Skeletal muscle cell (primary cell): ENCODE measurements around the gene CRTC2.
"Not testable (repeated sequence)": the region's sequence is repeated elsewhere in the genome, so short reads cannot be mapped to it uniquely, and the experiment has no call there.

Source experiments
- DNase-seq: peaks from one replicate; pipeline ENCODE4 v3.0.0-alpha.2; 2010; ENCODE audit warnings: low read depth
- H3K4me3 ChIP-seq: 2 replicates; pipeline ENCODE4 v1.5.1; 2011; ENCODE audit warnings: low read depth, mild to moderate bottlenecking, control low read depth, low read length, moderate library complexity

Gene CRTC2

DNA sequence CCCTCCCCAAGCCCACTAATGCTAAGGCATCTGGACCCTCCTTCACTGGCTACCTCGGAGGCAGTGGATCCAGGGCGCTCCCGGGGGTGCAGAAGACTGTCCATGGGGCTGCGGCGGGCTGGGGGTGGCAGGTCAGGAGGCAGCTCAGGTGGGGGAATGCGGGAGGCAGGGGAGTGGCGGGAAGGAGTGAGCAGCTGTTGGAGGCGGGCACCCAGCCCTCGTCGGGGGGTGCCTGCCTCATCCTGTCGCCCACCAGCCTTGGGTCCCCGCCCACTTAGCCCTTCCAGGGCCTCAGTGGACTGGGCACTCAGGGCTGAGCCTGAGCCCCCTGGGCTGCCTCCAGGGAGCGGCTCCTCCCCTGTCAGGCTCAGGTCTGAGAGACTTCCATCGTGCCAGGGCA lies 25.0 kb downstream of the CRTC2 start:
- no peak for DNase-seq
- no peak overlapping the region for H3K4me3 ChIP-seq

DNA sequence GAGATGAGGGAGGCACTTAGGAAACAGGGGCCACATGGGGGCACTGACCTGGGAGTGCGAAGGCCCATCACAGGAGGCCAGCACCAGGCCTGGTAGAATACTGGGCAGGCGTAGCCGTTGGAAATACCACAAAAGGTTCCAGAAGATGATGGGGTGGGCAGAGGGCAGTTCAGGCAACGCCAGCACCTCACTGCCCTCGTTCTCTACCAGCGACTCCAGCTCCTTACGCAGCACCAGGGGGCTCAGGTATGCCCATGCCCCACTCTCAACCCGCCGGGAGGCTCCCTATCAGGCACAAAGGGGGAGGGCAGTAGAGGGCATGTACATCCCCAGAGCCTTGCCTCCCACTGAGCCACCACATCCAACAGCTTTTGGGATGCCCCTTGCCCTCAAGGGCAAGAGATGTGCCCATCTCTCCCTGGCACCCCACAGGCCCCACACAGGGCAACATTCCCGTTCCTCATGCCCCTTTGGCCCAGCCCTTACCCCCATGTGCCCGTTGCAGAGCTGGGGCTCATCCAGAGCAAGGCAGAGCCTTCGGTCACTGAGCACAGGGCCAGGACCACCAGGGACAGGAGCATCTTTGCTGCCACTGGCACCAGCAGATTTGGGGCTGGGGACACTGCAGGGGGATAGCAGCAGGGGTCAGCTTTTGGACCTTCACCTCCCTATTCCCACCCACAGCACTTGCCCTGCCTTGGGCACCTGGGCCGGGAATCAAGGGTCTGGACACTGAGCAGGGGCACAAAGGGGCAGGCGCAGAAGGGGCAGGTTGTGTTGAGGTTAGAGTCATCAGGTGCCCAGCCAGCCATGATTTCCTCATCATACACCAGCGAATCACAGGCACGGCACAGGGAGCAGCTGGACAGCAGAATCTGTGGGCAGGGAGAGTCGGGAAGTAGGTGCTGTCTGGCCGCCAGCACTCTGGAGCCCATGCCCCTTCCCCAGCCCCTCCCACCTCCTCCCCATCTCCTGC lies 26.0 kb downstream of the CRTC2 start:
- DNase-seq = no peak
- H3K4me3 ChIP-seq = no peak overlapping the region

DNA sequence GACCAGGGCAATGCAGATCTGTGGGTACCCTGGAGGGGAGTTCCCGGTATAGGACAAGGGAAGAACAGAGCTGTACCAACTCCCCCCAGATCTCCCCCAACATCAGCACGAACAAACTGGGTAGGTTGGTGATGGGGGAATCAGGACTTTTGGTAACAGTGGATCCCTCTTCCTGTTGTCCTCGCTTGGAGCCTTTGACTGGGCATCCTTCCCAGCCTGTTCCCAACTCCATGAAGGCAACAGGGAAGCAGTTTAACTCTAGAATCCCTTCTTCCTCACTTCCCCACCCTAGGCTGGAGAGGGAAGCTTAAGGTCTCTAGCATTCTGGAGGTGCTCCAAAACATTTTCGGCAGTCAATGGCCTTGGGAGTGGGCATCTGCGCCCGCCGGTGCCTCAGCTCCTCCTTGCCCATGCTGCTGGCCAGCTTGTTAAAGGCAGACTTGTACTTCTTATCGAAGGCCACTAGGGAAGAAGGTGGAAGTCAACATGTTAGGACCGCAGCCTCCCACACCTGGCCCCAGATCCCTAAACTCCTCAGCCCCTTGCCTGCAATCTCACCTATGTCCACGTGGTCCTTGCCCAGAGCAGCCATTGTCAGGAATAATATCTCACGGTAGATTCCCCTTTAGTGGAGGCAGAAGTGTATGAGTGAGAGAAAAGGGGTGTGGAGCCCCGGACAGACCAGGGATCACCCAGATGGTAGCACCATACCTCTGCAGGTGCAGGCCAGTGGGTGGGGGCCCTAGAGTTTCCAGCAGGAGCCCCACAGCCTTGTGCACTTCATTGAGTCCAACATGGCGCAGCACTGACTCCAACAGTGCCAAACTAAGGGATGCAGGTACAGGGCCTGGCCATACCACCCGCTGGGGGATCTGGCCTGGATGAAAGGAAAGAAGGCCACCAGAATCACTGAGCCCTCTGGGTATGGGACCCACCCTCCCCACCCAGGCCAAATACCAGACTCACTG lies 28.1 kb downstream of the CRTC2 start:
- no peak overlapping the region for H3K4me3 ChIP-seq
- no peak for DNase-seq

DNA sequence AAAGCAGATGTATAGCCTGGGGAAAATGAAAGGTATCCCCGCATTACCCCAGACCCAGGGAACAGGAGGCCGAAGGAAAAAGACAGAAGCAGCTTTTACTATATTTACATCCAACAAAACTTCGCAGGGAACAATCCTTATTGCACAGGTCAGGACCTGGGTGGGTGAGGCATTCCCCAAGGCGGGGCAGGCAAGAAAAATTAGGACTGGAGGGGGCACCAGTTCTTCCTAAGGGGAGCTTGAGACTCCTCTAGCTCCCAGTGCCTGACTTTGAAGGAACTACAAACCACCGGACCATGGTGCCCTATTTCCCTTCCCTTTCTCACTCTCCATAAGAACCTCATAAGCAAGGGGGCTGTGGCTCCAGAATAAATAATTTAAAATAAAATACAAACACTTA lies 29.0 kb downstream of the CRTC2 start:
- H3K4me3 ChIP-seq = no peak overlapping the region
- no peak for DNase-seq

DNA sequence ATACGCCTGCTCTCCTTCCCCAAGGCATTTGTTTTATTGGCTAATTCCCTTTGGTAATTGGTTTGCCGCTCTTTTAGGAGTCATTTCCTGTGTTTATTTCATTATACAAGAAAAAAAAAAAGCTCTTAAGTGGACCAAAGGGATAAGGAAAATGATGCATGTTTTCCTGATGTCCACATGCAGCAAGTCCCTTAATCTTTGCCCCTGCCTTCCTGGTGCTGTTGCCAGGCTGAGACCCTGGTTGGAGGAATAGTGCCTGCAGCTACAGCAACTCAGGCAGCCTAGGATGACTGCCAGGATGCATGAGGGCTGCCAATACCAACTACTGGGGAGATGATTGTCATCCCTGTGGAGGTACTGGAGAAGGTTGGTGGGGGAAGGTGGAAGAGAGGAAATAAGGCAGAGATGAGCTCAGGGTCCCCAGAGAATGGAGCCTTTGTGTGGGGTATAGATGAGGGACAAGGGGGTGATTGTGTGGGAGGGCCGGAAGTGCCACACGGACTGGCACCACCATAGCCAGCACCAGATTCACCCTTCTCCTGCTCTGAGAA lies 29.5 kb downstream of the CRTC2 start:
- H3K4me3 ChIP-seq = no peak overlapping the region
- no peak for DNase-seq

DNA sequence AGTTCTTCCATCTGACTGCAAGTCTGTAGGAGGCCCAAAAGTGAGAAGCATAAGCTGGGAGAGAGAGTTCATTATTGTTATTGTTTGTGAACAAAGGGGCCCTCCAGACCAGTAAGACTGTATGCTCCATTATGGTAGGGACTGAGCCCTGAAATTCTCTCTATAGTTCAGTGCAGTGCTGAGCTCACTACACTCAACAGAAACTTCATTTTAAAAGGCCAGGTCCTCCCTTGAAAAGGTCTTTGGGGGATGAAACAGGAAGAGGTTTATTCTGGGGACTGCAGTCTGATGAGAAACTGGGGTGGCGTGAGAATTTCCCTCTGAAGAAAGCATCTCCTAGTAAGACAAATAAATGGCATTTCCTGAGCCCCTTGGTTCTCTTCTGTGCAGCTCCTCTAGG lies 30.2 kb downstream of the CRTC2 start:
- H3K4me3 ChIP-seq = no peak overlapping the region
- no peak for DNase-seq

DNA sequence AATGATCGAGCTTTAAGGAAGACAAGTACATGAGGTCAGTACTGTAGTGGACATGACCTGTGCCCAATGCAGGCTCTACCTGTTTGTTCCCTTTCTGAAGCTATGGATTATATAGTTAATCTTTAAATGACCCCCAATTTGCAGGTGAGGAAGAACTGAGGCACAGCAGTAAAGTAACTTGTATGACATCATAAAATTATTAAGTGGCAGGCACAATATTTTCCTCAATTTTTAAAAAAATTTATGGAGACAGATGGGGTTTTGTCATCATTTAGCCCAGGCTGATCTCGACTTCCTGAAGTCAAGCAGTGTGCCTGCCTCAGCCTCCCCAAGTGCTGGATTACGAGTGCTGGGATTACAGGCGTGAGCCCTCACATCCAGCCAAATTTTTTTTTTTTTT lies 32.0 kb downstream of the CRTC2 start:
- no peak overlapping the region for H3K4me3 ChIP-seq

DNA sequence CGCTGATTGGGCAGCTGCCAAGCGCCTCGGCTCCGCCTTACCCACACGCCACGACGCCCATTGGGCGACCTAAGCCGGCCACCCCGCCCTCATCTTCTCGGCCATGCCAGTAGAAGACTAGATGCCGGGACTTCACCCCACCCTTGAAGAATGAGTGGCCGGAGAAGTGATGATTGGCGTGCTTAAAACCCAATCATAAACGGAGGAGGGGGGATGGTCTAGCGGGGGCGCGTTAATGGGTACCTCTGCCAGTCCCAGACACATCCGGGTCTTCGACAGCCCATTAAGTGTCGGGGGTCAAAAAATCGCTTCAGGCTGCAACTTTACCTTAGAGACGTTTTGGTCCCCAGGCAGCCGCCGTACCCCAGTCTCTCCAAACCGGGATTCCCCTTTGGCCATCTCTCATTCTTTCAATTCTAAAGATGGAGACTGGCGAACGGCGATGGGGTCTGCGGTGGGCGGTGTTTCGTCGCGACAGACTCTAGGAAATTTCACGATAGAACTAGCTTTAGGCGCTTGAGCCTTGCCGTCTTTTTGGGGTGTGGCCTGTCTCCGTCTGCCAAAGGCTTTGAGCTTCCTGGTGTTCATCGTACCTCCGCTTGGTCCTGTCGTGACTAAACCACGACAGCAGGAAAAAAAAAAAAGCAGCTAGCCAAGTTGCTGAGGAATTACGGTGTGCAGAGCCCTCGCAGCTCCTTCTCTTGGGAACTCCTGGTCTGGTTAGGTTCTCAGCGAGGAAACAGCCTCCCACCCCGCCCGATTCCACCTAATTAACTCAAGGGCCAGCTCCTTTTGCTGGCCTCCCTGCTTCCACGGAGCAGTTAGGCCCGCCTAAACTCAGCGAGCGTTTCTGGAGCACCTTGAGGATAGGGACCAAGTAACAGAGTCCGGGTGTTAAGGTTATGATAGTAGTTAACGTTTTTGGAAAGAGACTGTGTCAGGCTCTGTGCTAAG lies 35.2 kb downstream of the CRTC2 start, which contains the start of gene GATAD2B:
GATAD2B (minus strand) TSS at position 1 of the 954 bp plus-strand sequence. CDS start 94,625 bp downstream, outside the sequence.
- peak within 1 kb of the TSS; percentile 78 for H3K4me3 ChIP-seq
- DNase-seq = peak; percentile 100

More for the DNA sequence above, 32.0 kb downstream of the CRTC2 start:
- DNase-seq = no peak

DNA sequence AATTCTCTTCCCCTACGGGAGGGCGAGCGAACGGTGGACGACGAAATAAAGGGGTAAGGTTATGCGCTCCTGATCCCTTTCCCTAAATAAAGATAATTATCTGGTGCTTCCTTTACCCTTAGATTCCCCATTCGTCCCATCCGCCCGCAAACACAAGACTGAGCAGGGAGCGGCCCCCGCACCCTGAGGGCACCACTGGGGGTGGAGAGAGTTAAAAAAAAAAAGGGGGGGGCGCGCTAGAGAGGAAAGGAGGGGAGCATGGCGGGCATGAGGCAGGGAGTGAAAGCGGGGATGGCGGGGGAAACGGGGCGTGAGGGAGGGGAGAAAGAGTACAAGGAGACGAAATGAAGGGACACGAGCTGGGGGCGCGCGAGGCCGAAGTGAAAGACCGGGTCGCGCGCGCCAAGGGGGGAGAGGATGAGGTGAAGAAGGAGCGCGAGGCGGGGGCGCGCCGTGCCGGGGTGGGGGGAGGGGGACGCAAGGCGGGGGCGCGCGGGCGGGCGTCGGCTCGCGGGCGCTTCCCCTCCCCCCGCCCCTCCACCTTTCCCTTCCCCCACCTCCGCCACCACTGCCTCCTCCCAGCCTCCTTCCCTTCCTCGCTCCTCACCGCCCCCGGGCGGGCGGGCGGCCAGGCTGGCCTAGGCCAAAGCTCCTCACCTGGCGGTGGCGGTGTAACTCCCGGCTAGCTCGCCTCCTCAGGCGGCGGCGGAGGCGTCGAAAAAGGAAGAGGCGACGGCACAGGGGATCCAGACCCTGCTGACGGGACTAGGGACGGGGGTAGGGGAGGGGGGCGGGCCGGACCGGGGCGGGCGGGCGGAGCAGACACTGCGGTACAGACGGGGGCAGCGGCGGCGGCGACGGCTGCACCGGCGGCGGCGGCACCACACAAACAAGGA lies 36.1 kb downstream of the CRTC2 start:
- H3K4me3 ChIP-seq = peak overlapping the region; percentile 78
- no peak for DNase-seq

DNA sequence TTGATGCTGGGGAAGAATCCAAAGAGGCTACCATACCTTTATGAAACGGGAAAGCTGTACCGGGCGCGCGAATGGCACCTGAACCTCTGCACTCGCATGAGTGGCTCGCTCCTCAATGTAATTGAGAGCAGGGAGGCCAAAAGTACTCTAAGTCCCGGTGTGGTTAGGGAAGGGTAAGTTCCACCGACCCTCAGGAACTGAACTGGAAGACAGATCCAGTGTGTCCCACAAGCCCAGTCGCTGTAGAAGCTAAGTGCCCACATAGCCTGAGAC lies 36.7 kb downstream of the CRTC2 start:
- no peak for DNase-seq
- H3K4me3 ChIP-seq = peak overlapping the region; percentile 78

DNA sequence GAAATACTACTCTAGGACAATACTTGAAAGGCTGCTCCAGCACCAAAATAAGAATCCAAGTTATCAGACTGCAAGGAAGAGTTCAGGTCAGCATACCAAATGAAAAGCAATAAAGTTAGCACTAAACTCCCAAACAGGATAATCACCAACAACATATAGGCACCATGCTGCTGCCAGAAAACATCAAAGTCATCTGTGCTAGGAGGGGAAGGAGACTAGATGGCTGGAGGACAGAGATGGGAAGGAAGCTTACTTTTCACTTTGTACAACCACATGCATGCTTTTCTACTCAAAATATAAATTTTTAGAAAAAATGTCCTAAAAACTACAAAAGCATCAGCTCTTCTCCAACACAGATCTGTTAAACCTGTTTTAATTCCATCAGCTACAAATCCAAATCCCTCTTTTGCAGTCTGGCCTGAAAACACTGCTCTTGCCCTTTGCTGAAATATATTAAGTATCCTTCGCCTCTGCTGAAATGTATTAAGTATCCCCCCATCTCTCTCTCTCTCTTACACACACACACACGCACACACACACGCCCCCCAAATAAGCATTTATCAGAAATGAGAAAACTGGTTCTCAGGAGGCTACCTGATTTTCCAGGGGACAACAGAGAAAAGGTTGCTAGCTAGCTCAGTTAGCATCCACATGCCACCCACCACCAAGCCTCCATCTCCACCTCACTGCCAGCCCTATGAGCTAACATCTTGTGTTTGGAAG lies 37.2 kb downstream of the CRTC2 start:
- DNase-seq = no peak
- H3K4me3 ChIP-seq = peak overlapping the region; percentile 78

DNA sequence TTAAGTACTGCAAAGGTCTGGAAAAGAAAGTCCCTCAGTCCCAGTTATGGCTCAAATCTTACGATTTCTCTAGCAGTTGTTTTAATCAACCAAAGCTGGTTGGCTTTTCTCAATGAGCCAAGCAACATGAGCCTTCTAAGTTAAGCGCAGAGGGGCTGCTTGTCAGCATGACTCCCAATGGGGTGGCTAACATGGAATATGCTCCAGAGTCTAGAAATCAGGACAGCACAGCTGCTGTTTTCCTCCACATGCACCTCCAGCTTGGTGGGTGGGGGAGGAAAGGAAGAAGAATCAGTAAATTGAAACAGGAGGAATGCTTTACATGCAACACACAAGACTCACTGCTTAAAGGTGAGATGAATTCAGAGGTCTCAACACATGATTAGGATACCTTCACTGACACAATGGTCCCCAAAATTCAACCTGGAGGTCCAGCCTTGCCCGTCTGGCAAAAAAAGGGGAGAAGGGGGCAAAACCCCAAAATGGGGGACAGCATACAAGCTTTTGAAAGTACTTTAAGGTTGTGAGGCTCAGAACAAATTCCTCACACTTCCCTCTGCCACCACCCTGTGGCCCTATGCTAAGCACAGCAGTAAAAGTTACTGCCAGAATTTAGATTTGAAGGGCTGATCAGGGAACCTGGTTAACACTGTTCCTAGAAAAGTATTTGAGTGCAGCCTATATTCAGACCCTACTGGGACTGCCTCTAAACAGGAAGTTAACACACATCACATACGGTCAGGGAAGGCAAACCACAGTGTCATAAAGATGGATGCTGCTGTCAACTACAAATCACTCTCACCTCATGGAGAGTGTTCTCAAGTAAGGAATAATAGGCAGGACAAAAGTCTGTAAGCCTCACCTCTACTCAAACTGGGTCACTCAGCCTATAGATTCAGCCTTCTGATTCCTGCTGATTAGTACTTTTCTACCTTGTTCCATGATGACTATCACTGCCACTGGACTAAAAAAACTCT lies 38.2 kb downstream of the CRTC2 start:
- no peak overlapping the region for H3K4me3 ChIP-seq
- DNase-seq = no peak

DNA sequence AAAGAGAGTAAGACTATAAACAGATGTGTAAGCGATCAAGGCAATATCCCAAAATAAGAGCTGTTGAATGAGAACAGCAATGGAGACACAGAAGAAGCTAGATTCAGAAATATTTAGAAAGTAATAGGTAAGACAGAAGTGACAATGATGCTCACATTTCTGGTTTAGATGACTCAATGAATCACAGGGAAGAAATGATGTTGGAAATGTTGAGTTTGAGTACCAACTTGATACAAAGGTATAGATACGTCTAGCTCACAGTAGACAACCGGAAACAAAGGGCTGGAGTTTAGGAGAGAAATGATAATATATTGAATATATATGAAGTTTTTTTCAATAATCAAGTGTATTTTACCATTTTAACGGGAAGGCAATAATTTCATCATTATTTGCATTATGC lies 42.1 kb downstream of the CRTC2 start:
- DNase-seq = no peak
- no peak overlapping the region for H3K4me3 ChIP-seq

DNA sequence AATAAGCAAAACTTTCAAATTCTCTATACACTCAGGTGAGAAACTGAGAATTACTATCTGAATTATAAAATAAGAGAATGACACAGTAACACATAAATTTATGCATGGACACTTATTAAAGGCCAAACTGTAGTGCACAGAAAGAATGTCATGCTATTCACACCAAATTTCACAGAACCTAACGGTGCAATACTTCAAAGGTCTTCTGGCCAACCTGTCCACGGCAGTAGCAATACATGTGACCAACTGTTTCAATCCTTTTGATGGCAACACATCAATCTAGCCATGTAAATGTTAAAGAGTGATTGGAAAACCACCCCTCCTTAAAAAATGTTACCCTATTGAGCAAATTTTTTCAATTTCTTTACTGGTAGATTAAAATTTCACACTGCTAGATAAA lies 46.1 kb downstream of the CRTC2 start:
- no peak overlapping the region for H3K4me3 ChIP-seq

DNA sequence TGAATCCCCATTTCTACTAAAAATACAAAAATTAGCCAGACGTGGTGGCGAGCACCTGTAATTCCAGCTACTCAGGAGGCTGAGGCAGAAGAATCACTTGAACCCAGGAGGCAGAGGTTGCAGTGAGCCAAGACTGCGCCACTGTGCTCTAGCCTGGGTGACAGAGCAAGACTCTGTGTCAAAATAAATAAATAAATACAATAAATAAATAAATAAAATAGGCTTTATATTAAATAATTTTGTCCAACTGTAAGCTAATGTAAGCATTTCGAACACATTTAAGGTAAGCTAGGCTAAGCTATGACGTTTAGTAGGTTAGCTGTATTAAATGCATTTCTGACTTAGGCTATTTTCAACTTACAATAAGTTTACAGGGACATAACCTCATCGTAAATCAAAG lies 47.9 kb downstream of the CRTC2 start:
- DNase-seq, H3K4me3 ChIP-seq: not testable (repeated sequence)

More for the DNA sequence above, 46.1 kb downstream of the CRTC2 start:
- DNase-seq = no peak

DNA sequence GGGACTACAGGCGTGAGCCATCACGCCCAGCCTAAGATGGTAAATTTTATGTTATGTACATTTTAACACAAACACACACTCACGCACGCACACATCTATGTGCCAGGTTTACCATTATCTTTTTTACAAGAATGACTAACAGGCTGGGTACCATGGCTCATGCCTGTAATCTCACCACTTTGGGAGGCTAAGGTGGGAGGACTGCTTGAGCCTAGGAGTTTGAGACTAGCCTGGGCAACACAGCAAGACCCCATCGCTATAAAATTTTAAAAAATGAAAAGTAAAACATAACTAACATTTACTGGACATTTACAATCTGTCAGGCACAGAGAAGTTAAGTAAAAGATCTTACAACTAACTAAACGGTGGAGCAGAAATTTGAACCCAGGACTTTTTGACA lies 50.3 kb downstream of the CRTC2 start:
- no peak overlapping the region for H3K4me3 ChIP-seq
- no peak for DNase-seq
